K562 treated with DMSO at 1 percent for 48 hours (cell line): ENCODE data around the gene BCL6. TPM values are rescaled to one million over a fixed set of nuclear protein-coding genes. Genes with fewer than 3 reads are reported as not detected.

Experiments
- total RNA-seq: library from RNA; unstranded; fragments of 300-600 nt; gene quantifications from 2 replicates; pipeline ENCODE4 v1.2.3, GENCODE V29; 2022; ENCODE audit warnings: low replicate concordance; ENCODE audit errors: extremely low read depth

The BCL6 gene
- not detected in 2 replicates for total RNA-seq

DNA sequence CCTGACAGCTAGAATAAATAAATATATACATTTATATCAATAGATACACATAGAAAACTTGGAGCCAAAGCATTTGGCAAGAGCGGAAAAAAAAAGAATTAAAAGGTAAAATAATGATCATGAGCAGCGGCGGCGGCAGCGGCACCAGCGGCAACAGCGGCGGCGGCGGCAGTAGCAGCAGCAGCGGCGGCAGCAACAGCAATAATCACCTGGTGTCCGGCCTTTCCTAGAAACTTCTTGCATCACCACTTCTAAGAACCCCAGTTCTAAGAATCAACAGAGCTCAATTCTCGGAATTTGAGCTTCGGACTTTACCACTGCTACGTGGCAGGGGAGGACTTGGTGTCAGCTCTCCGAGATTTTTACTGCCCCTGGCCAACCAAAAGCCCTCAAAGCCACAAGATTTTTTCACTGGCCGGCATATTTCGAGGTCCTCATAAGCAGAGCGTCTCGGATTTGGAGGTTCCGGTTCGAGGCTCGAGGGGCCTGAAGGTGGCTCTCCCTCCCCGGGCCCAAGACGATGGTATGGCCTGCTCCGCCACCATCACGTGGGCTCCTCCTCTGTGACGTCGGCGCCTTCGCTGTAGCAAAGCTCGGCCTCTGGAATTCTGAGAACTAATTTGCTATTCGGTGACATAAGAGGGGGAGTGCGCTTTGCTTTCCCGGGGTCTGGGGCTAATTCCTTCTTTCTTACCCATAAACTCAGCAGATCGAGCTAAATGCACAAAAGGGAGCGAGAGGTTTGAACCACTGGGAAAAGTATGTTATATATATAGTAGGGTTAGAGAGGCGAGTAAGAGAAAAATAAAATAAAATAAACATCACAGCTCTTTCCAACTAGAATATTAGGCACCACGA, at the start of gene BCL6:
TSS of gene BCL6 (minus strand) at position 268 of the 858 bp plus-strand sequence. CDS start 11,775 bp downstream, outside the sequence.

DNA sequence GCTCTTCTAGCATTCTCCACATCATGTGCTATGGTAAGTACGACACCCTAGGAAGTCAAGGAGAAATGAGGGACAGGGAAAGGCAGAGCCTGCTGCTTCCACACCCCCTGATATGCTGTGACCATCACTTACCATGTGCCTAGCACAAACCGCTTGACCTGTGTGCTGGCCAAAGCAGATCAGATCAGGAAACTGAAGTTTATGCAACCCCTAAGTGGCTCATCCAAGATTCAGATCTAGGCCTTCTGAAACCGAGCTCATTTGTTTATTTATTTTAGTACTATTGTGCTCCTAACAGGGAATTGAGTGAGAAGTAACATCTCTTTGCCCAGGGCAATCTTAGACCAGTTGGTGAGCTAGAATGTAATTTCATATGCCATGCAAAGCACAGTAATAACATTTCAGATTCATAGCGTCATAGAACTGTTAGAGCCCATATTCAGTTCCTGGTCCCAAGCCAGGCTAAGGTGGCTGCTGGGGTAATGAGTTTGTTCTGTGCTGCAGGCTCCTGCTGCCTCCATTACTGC, 42.7 kb downstream of the BCL6 start, which contains the start of gene RTP2:
TSS of gene RTP2 (minus strand) at position 51 of the 527 bp plus-strand sequence. CDS start 429 bp downstream, outside the sequence.

Other genes starting within 250 kb of the BCL6 start
- not detected in 2 replicates for gene SST, start 75.1 kb downstream of the BCL6 start, total RNA-seq
- not detected in 2 replicates for gene RTP2, start 42.9 kb downstream of the BCL6 start, total RNA-seq